Diencephalon (tissue), 1 donor: ENCODE data around the gene CASD1. TPM values are rescaled to one million over a fixed set of nuclear protein-coding genes. Genes with fewer than 3 reads are reported as not detected.

Source experiments
- small RNA-seq: library from RNA; depleted of rRNA; stranded (forward); fragments of <200 nt; gene quantifications from one replicate; pipeline ENCODE3, GENCODE V24; 2014
- total RNA-seq: library from RNA; depleted of rRNA; stranded (reverse); fragments of >200 nt; gene quantifications from one replicate; pipeline ENCODE4 v1.2.3, GENCODE V29; 2014

Gene CASD1
- total RNA-seq = 117 TPM

DNA sequence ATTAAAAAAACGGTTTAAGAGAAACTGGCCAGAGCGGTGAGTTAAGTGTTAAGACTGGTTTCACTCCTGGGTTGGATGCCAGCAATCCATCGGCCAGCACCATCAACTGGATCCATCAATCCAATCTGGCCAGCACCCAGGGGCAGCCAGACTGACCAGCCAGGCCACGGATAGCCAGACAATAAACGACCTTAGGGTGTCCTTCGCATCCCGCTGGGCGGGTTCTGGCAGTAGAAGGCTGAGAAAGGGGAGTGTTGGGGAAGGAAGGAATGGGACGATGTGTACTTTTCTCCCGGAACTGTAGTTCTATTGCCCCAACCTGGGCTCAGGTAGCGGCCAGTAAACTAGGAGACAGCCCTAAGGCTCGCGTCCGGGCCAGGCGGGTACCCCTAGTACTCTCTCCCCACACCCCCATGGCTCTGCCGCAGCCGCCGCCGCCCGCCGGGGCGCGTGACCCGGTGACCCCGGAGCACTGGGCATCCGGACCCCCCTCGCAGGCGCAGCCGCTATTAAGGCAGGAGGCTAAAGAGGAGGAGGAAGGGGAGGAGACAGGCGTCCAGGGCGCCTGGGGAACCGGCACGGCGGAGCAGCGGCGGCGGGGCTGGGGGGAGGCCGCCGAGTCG is at the start of gene CASD1:
CASD1 (plus strand) TSS at position 546 of the 623 bp plus-strand sequence. CDS start 276 bp downstream, outside the sequence.

Small RNA genes within 50 kb of the gene (small RNA-seq; reads per million reads assigned to genes)
- not detected for gene RNU6-1328P

Other genes starting within 250 kb of the CASD1 start
- gene COL1A2, start 114.9 kb upstream of the CASD1 start, total RNA-seq = 116 TPM
- gene SGCE, start 146.3 kb downstream of the CASD1 start, total RNA-seq = 98.3 TPM